GM06990 (cell line): Measurements from ENCODE around the gene ZNF300.

Experiments
- DNase-seq: peaks from one replicate; pipeline ENCODE4 v3.0.0-alpha.2; 2011; ENCODE audit not compliant: insufficient read length; ENCODE audit errors: extremely low read depth
- H3K27me3 ChIP-seq: replicated peaks from 2 replicates; pipeline ENCODE4 v1.6.0; 2011; ENCODE audit warnings: low read length; ENCODE audit not compliant: control insufficient read depth, insufficient read depth
- H3K36me3 ChIP-seq: 2 replicates; pipeline ENCODE4 v1.5.1; 2011; ENCODE audit warnings: low read length; ENCODE audit not compliant: control insufficient read depth, insufficient read depth
- H3K4me3 ChIP-seq: replicated peaks from 2 replicates; pipeline ENCODE4 v1.5.1; 2011; ENCODE audit warnings: low read depth, mild to moderate bottlenecking, control low read depth, low read length
- TF ChIP-seq, protein P1 (sequence below): IDR thresholded peaks from 2 replicates; pipeline ENCODE4 v1.5.1; 2011; ENCODE audit warnings: low read length, control low read depth, mild to moderate bottlenecking, inconsistent platforms; ENCODE audit not compliant: insufficient read depth, poor library complexity, severe bottlenecking

Gene ZNF300

DNA sequence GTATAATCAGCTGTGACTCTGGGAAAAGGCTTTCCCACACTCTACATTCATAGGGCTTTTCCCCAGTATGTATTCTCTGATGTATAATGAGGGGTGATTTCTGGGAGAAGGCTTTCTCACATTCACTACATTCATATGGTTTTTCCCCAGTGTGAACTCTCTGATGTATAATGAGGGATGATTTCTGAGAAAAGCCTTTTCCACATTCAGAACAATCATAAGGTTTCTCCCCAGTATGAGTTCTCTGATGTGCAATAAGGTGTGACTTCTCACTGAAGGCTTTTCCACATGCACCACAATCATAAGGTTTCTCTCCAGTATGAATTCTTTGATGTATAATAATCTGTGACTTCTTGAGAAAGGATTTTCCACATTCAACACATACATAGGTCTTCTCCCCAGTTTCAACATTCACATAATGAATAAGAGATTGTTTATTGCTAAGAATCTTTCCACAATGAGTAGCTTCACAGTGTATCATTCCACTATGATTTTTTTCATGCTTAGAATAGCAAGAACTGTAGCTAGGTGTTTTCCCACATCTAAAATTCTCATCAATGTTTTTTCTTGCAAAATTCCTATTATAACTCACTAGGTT is 26.7 kb upstream of the ZNF300 start:
- Histone ChIP-seq H3K36me3 (no peaks in the 10 kb centered on the region), H3K4me3 (no peak overlapping the region), H3K27me3 (no peaks in the 10 kb centered on the region)
- no peak for DNase-seq
- TF ChIP-seq, protein P1, sequence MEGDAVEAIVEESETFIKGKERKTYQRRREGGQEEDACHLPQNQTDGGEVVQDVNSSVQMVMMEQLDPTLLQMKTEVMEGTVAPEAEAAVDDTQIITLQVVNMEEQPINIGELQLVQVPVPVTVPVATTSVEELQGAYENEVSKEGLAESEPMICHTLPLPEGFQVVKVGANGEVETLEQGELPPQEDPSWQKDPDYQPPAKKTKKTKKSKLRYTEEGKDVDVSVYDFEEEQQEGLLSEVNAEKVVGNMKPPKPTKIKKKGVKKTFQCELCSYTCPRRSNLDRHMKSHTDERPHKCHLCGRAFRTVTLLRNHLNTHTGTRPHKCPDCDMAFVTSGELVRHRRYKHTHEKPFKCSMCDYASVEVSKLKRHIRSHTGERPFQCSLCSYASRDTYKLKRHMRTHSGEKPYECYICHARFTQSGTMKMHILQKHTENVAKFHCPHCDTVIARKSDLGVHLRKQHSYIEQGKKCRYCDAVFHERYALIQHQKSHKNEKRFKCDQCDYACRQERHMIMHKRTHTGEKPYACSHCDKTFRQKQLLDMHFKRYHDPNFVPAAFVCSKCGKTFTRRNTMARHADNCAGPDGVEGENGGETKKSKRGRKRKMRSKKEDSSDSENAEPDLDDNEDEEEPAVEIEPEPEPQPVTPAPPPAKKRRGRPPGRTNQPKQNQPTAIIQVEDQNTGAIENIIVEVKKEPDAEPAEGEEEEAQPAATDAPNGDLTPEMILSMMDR = no peak

DNA sequence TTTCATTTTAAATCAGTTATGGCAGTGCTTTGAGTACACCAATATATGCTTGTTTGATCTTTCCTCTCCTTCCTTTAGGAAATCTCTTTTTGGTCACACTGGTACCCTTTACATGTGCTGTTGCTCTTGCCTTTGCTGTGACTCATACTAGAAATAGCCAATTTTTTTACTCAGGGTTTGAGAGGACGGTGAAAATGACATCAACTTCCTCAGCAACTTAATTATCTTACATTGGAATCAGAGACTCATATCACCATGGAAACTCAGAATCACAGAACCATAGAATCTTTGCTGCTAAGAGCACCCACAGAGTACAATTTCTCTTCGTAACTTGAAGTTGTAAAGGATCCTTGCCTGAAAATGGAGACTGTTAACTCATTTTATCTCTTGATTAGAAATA is 13.8 kb upstream of the ZNF300 start:
- H3K4me3 ChIP-seq = no peak overlapping the region
- no peaks in the 10 kb centered on the region for H3K27me3 ChIP-seq
- no peaks in the 10 kb centered on the region for H3K36me3 ChIP-seq
- TF ChIP-seq, protein P1 = no peak
- DNase-seq = no peak

DNA sequence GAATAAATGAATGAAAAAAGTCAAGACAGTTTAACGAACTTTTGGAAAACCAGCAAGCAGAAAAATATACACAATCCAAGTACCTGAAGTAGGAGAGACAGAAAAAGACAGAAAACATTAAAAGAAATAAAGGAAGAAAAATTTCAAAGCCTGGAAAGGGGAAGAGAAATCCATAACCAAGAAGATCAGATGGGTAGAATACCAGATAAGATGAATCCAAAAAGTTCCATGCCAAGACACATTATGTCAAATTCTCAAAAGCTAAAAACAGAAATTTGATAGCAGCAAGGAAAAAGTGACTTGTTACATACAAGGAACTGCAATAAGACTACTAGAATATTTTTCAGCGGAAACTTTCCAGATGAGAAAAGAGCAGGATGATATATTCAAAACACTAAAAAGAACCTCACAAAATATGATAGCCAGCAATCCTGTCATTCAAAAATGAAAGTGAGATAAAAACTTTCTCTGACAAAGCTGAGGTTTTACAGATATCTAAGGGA is 7.6 kb upstream of the ZNF300 start:
- TF ChIP-seq, protein P1 = no peak

DNA sequence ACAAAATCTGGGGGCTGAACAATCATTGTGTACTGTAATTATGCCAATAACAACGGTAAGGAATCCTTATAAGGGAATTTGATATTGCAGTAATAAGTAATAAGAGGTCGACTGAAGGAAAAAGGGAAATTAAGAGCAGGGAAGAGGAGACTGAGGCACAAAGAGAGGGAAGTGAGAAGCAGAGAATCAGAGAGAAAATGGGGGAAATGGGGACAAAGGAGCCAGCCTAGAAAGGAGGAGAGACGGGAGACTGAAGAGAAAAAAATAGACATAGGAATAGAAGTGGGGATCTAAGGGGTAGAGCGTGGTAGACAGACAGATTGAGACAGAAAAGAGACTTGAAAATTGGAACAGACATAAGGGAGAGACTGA is 518 bp upstream of the ZNF300 start:
- no peak overlapping the region for H3K4me3 ChIP-seq
- no peaks in the 10 kb centered on the region for H3K27me3 ChIP-seq
- DNase-seq = no peak
- no peaks in the 10 kb centered on the region for H3K36me3 ChIP-seq
- TF ChIP-seq, protein P1 = no peak

More for the DNA sequence above, 7.6 kb upstream of the ZNF300 start:
- H3K4me3 ChIP-seq = no peak overlapping the region
- H3K27me3 ChIP-seq = no peaks in the 10 kb centered on the region
- no peaks in the 10 kb centered on the region for H3K36me3 ChIP-seq
- DNase-seq = no peak

DNA sequence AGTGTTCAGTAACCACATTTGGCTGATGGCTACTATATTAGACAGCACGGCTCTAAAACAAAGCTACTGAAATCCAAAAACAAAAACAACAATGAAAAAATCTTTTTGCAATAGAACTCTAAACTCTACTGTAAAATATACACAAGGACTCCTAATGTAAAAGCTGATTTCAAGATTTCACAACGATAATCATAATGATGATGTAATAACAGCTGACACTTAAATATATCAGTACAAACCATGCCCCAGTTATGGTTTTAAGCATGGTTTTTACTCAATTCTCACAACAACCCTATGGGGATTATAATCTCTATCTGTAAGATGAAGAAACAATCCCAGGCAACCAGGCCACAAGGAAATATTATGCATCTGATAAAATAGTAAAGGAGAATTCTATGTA is 3.3 kb downstream of the ZNF300 start:
- DNase-seq = no peak
- no peak overlapping the region for H3K4me3 ChIP-seq
- H3K27me3 ChIP-seq = no peaks in the 10 kb centered on the region
- TF ChIP-seq, protein P1 = no peak
- no peaks in the 10 kb centered on the region for H3K36me3 ChIP-seq
